GM19372 (cell line): ENCODE measurements around the gene TNFAIP6.
"Not testable (repeated sequence)": the region's sequence is repeated elsewhere in the genome, so short reads cannot be mapped to it uniquely, and the experiment has no call there.

Experiments used
- ATAC-seq: cut with Tn5 transposase; IDR thresholded peaks from one replicate; pipeline ENCODE4 v1.9.1; 2021; ENCODE audit warnings: mild to moderate bottlenecking, low read depth, moderate library complexity; ENCODE audit not compliant: unreplicated experiment

TNFAIP6 gene, protein sequence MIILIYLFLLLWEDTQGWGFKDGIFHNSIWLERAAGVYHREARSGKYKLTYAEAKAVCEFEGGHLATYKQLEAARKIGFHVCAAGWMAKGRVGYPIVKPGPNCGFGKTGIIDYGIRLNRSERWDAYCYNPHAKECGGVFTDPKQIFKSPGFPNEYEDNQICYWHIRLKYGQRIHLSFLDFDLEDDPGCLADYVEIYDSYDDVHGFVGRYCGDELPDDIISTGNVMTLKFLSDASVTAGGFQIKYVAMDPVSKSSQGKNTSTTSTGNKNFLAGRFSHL

DNA sequence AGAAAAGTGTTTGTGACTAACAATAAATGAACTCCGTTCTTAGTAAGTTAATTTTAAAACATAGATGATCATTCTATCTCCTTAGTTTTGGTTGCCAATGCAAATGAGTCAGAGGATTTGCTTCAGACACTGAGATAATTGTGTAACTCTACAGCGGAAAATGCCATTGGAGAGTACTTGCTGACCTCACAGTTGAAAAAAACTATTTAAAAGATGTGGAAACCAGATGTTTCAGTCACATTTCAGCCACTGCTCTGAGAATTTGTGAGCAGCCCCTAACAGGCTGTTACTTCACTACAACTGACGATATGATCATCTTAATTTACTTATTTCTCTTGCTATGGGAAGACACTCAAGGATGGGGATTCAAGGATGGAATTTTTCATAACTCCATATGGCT is at the start of gene TNFAIP6:
Gene TNFAIP6 (plus strand): TSS at position 234 of the 400 bp plus-strand sequence. CDS start 75 bp downstream, at position 309.
- ATAC-seq, result no peak

DNA sequence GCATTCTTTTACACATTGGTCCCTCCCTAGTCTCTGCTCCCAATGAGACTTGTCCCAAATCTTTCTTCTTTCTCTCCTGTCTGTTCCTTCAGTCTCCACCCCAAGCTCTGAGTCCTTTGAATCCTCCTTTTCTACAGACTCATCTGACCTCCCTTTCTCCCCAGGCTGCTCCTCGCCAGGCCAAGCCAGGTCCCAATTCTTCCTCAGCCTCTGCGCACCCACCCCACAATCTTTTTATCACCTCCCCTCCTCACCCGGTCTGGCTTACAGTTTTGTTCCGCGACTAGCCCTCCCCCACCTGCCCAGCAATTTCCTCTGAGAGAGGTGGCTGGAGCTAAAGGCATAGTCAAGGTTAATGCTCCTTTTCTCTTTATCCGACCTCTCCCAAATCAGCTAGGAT is 47.1 kb upstream of the TNFAIP6 start:
- not testable (repeated sequence) for ATAC-seq

DNA sequence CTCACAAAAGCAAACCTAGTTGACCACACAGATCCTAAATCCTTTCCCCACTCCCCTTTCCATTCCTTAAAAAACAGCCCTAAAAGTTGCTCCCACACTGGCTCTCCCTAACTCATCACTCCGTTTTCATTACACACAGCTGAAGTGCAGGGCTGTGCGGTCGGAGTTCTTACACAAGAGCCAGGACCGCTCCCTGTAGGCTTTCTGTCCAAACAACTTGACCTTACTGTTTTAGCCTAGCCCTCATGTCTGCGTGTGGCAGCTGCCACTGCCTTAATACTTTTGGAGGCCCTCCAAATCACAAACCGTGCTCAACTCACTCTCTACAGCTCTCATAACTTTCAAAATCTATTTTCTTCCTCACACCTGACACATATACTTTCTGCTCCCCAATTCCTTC is 45.0 kb upstream of the TNFAIP6 start:
- ATAC-seq, result not testable (repeated sequence)

DNA sequence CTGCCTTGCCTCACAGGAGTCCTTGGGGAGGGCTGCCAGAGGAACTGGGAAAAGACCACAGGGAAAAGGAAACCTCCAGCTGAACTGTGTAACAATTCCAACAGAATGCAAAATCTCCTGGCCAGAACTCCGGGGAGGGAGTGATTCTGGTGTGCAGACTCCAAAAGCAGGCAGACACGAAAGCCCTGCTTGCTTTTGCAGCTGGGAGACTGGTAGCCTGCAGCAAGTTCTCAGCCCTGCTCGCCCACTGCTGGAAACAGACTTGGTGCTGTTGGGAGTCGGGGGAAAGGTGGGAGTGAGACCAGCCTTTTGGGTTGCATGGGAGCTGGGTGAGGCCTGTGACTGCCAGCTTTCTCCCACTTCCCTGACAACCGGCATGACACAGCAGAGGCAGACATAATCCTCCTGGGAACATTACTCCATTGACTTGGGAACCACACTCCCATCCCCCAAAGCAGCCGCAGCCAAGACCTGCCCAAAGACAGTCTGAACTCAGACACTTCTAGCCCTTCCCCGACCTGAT is 42.0 kb upstream of the TNFAIP6 start:
- ATAC-seq, result no peak

DNA sequence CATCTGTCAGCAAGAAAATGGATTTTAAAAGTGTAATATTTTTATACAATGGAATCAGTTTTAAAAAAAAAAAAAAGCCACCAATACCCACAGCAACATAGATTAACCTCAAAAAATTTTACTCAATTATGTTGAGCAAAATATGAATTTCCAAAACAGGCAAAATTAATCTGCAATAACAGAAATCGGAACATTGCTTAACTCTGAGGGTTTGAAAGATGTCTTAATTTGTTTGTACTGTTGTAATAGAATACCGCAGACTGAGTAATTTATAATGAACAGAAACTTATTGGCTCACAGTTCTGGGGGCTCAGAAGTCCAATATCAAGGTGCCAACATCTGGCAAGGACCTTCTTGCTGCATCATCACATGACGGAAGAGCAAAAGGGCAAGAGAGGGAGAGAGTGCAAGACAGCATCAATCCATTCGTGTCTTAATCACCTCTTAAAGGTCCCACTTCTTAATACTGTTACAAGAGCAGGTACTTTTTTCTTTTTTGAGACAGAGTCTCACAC is 31.8 kb upstream of the TNFAIP6 start:
- no peak for ATAC-seq

DNA sequence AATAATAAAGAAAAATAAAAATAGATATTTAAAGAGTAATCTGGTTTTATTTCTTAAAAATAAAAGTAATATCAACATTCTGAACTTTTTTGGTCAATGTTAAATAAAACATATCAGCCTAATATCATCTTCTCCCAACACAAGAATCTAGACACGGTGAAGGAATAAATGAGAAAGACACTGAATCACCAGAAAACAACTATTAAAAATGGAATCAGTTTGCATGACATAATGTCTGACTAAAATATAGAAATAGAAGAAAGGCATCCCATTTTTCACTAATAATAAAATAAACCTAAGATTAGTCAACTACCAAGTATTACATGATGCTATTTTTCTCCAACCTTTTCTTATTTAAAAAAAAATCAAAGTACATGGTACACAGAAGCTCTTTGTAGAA is 30.8 kb upstream of the TNFAIP6 start:
- ATAC-seq, result no peak

DNA sequence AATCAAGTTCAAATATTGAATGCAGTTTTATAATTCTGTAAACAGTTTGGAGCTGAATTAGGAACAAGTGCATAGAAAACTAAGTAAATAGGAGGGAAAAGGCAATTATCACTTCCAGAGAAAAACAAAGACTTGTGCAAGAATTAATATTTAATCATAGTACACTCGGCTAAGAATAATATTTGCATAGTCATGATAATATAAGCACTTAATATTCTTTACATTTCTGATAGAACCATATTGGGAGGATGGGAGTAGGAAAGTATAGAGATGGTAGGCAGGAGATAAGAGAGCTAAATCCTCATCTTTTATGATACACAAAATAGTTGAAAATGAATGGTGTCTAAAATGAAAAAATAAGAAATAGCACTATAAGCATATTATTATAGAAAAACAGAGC is 27.4 kb upstream of the TNFAIP6 start:
- ATAC-seq, result no peak

DNA sequence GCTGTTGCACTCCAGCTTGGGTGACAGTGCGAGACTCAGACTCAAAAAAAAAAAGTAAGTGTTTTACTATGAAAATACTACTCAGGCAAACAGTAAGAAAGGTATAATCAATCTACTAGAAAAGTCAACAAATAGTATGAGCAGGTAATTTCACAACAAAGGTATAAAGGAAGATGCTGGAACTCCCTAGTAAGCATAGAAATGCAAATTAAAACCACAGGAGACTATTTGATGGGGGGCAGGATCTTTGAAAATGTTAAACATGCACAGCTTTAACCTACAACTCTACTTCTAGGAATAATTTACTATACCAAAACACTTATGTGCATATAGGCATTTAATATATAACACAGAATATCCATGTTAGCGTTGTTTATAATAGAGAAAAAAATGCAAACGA is 24.3 kb upstream of the TNFAIP6 start:
- ATAC-seq, result no peak

DNA sequence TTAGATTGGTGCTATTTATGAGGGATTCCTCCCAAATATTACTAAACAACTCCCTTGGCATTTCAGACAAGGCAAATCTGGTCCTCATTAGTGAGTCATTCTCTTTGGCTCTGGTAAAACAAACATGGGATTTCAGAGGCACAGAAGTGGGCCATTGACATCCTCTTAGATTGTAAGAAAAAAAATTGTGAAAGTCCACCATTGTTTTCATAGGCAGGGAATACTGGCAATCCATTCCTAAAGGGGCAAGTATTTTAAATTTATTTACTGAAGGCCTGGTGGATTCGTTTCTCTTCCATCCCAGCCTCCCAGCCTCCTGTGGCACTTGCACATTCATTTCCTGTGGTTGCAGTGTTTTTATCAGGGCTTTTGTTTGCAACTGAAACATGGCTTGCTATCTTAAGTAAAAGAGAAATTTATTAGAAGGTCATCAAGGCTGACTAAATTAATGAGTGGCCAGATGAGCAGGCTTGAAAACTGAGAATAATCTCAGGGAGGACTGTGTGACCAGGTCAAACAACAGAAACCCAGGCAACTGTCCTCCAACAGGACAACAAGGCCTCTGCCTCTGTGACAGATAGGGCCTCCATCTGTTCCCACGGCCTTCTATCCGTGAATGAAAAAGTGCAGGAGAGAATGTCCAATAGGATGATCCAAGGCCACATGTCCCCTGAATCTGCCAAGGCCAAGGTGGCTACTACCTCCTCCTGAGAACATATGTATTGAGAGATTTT is 23.1 kb upstream of the TNFAIP6 start:
- no peak for ATAC-seq

DNA sequence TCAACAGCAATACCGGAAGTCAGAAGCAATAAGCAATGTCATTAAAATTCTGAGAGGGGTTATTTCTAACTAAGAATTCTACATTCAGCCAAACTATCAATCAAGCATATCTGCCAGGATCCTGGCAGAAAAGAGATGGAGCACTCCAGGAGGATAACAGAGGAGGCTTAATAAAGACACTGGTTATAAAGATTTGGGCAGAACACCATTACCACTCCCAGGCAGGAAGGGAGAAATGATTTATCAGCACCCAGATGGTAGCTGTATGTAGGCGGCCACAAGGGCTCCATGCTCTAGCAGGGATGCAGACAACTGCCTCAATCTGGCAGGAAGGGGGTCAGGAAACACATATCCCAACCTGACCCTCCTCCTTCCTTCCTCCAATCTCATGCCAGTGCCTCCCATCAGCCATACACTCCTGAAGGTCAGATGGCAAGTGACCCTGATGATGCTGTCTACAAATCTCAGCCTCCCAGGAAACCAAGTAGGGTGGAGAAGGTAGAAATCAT is 20.5 kb upstream of the TNFAIP6 start:
- no peak for ATAC-seq

DNA sequence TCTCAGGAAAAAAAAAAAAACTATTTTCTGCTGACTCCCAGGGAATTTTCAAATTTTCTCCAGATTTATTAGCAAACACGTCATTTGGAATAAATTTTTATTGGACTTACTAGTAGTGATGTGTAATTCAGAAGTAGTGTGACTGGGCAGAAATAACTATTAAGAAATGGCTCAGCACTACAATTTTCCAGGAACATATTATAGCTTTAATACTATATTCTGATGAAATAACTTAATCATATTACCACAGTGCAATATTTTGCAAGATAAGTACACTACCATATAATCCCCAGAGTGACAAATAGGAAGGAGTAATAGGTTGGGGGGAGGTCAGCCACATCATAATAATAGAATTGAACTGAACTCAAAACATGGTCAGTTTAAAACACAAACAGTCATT is 19.7 kb upstream of the TNFAIP6 start:
- ATAC-seq, result no peak

DNA sequence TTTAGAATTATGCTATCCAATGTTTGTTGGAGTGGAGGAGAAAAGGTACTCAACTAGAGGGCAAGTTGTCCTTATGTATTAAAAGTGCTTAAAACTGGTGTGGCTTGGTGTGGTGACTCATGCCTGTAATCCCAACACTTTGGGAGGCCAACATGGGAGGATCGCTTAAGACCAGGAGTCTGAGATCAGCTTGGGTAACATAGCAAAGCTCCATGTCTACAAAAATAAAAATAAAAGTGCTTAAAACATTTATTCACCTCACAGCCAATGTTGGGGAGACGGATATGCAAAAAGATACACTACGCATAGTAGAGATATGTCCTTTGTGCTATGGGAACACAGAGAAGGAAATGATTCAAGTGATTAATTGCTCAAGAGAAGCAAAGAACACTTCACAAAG is 19.3 kb upstream of the TNFAIP6 start:
- ATAC-seq, result no peak

DNA sequence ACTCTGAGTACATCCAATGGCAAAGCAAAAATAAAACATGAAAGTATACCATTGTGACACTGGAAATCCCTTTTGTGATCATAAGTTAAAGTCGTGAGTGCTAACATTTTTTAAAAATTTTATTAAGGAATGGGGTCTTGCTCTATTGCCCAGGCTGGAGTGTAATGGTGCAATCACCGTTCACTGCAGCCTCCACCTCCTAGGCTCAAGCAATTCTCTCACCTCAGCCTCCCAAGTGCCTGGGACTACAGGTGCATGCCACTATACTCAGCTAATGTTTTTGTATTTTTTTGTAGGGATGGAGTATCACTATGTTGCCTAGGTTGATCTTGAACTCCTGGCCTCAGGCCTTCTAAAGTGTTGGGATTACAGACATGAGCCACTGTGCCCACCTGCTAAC is 14.3 kb upstream of the TNFAIP6 start:
- ATAC-seq, result no peak

DNA sequence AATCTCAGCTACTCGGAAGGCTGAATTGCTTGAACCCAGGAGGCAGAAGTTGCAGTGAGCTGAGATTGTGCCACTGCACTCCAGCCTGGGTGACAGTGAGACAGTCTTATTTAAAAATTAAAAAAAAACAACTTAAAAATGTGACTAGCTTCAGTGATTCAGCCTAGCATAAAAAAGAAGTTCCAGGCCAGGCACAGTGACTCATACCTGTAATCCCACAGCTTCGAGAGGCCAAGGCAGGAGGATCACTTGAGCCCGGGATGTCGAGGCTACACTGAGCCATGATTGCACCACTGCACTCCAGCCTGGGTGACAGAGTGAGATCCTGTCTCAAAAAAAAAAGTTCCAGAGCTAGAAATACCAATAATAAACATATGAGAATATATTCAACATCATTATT is 13.2 kb upstream of the TNFAIP6 start:
- not testable (repeated sequence) for ATAC-seq

DNA sequence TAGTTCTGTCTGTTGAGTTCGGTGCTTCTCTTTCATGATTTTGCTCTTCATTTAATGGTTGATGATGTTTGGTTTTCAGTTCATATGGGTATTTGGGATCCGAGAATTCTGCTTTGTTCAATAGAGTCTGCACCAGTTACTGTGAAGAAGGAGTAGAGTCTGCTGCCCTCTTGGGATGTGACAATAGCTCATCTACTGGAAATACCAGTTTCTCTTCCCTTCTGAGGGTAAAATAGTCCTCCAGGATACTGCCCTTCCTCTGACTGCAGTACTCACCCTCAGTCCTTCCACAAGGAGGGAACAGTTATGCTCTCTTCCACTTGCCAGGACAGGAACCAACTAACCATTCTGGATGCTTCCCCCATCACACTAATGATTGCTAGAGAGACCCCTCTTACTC is 12.5 kb upstream of the TNFAIP6 start:
- ATAC-seq, result no peak

DNA sequence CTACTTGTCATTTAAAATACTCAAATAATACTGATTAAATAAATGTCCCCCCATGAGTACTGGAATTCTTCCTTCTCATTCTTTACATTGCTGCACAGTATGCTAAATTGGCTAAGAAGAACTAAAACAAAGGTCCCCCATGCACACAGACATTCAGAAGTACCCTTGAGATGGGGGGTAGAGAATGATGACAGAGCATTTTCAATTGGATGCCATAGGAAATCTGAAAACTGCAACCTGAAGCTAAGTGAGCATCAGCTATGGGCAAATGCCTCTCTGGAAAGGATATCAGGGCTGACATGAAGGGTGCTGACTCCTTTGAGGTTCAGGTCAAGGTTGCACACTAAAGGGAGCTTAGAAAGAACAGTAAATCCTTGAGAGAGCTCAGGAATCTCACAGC is 10.1 kb upstream of the TNFAIP6 start:
- ATAC-seq, result no peak

DNA sequence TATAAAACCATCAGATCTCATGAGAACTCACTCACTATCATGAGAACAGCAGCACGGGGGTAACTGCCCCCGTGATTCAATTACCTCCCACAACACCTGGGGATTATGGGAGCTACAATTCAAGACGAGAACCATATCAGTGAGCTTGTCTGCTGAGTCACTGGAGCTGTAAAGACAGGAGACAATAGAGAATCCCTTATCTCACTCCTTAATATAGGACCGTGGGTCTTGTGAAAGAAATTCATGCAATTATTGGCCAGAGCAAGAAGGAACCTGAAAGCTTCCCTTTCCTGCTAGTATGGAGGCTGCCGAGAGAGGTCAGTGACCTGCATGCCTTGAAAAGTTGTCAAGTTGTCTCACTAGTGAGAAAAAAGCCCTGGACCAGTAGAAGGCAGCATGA is 9.5 kb upstream of the TNFAIP6 start:
- ATAC-seq, result no peak

DNA sequence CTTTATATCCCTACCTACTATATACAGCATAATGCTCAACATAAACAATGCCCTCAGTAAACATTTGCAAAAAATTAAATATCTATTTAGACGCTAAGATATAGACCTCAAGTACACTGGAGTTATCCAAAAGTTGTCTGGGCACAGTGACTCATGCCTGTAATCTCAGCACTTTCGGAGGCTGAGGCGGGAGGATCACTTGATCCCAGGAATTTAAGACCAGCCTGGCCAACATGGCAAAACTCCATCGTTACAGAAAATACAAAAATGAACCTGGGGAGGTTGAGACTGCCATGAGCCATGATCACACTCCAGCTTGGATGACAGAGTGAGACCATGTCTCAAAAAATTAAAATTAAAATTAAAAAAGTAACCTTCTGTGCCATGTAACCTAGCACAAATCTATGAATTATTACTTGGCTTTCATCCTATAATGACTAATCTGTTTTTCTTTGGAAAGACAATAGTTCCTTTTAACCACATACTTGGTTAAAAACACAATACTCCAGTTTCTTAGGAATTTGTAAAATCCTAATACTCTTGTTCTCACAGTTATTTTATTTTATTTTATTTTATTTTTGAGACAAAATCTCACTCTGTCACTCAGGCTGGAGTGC is 6.7 kb upstream of the TNFAIP6 start:
- ATAC-seq, result no peak

DNA sequence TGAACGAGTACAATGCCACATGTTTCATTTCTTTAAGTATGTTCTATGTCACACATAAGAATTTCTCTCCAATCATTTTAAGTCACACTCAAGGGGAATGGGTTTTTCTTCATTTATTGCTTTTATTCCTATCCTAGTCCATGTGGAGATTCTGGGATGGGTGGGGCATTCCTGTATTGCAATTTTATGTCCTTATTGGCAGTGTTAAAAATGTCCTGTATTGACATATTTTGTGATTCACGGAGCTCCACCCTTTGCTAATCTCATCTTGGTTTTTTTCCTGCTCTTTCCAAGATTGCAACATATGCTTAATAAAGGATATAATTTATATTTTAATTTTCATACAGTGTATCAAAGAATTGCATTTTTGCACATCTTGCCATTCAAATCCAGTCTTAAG is 3.4 kb upstream of the TNFAIP6 start:
- ATAC-seq, result no peak

DNA sequence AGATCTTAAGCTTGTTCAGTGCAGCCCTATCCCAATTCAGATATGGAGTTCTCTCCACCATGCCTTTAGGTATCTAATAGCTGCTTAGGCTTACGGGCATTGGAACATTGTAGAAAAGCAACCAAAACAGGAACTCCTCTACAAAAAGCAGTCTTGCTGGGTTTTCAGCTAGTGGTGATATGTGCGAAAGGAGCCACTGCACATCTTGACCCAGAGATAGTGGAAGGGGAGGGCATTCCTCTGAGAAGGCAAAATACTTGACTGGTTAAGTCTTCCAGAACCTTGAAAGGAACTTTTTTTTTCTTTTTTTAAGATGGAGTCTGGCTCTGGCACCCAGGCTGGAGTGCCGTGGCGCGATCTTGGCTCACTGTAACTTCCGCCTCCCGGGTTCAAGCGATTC is 2.6 kb upstream of the TNFAIP6 start:
- no peak for ATAC-seq
